Astrocyte (in vitro differentiated cells and primary cell): ENCODE results near the gene C19orf73.

Source experiments
- EZH2 ChIP-seq: IDR thresholded peaks from 2 replicates; pipeline ENCODE4 v1.6.1; 2012; ENCODE audit warnings: mild to moderate bottlenecking, low read length, inconsistent platforms; ENCODE audit not compliant: insufficient read depth
- TF ChIP-seq, protein P1 (sequence below): IDR thresholded peaks from 2 replicates; pipeline ENCODE4 v1.5.1; 2011; ENCODE audit warnings: low read depth, mild to moderate bottlenecking, inconsistent platforms, low read length, moderate library complexity; ENCODE audit not compliant: insufficient read depth

DNA sequence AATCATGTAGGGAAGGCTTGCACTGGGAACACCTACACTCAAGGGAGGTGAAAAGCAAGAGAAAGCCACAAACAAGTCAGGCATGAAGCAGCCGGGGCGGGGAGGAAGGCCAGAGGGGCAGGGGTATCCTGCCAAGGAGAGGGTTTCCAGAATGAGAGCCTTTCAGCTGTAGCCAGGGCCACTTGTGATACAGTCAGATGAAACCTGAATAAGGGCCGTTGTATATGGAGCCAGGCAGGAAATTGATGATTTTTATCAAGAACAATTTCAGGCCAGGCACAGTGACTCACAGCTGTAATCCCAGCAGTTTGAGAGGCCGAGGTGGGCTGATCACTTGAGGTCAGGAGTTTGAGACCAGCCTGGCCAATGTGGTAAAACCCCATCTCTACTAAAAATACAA lies 43.0 kb upstream of the C19orf73 start:
- TF ChIP-seq, protein P1, sequence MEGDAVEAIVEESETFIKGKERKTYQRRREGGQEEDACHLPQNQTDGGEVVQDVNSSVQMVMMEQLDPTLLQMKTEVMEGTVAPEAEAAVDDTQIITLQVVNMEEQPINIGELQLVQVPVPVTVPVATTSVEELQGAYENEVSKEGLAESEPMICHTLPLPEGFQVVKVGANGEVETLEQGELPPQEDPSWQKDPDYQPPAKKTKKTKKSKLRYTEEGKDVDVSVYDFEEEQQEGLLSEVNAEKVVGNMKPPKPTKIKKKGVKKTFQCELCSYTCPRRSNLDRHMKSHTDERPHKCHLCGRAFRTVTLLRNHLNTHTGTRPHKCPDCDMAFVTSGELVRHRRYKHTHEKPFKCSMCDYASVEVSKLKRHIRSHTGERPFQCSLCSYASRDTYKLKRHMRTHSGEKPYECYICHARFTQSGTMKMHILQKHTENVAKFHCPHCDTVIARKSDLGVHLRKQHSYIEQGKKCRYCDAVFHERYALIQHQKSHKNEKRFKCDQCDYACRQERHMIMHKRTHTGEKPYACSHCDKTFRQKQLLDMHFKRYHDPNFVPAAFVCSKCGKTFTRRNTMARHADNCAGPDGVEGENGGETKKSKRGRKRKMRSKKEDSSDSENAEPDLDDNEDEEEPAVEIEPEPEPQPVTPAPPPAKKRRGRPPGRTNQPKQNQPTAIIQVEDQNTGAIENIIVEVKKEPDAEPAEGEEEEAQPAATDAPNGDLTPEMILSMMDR = no peak
- no peak for TF ChIP-seq EZH2
